B cell (primary cell): Measurements from ENCODE around the gene THSD4. TPM values are rescaled to one million over a fixed set of nuclear protein-coding genes. Genes with fewer than 3 reads are reported as not detected.

ENCODE experiments used
- ATAC-seq: fragments of 200-7000 bp; cut with Tn5 transposase; one replicate; pipeline ENCODE4 v1.10.0; 2021; ENCODE audit warnings: low read depth, mild to moderate bottlenecking, moderate number of reproducible peaks, moderate library complexity
- CTCF ChIA-PET: fragments of 350-600 bp; sonication (Branson Sonifier 250); formaldehyde crosslinking; loops from one replicate; lab custom pipeline; 2021; ENCODE audit warnings: antibody characterized with exemption, inconsistent platforms; lab: Charles Lee
- POLR2A ChIA-PET: fragments of 350-600 bp; sonication (Branson Sonifier 250); formaldehyde crosslinking; loops from one replicate; lab custom pipeline; 2021; ENCODE audit warnings: antibody characterized with exemption; lab: Charles Lee
- DNase-seq: peaks from one replicate; pipeline ENCODE4 v3.0.0; 2013
- H2AFZ ChIP-seq: 2 replicates; pipeline ENCODE4 v1.6.1; 2012; ENCODE audit warnings: mild to moderate bottlenecking, low read depth, low read length; ENCODE audit not compliant: insufficient read depth, poor library complexity, severe bottlenecking
- H3K27ac ChIP-seq, 2 donors: 1 replicate in 1 of 2; 2 replicates in 1 of 2; pipeline ENCODE4 v1.5.1; 2012 to 2013; ENCODE audit warnings: low read length in 2 of 2, mild to moderate bottlenecking in 2 of 2, moderate library complexity in 1 of 2
- H3K27me3 ChIP-seq, 4 experiments: fragments of 200-600 bp in 1 of 4; sonication (generic) in 1 of 4; replicated peaks in 1 of 4; 1 replicate in 2 of 4; 2 replicates in 2 of 4; pipeline versions ENCODE4 v1.6.1 to v1.7.0; 2013 to 2016; ENCODE audit warnings: low read length in 3 of 4, mild to moderate bottlenecking in 2 of 4, mixed read lengths in 1 of 4, moderate library complexity in 1 of 4; ENCODE audit not compliant: insufficient read depth in 4 of 4, control insufficient read depth in 3 of 4; ENCODE audit errors: control extremely low read depth in 1 of 4
- H3K36me3 ChIP-seq, 2 experiments: replicated peaks in 1 of 2; 1 replicate in 1 of 2; 2 replicates in 1 of 2; pipeline versions ENCODE4 v1.6.1 to v1.7.1; 2013; ENCODE audit warnings: low read length in 1 of 2; ENCODE audit not compliant: insufficient read depth in 2 of 2, control insufficient read depth in 1 of 2; ENCODE audit errors: control extremely low read depth in 1 of 2, extremely low read depth in 1 of 2
- H3K4me1 ChIP-seq, 2 donors: fragments of 200-600 bp in 1 of 2; sonication (generic) in 1 of 2; 1 replicate in 1 of 2; 2 replicates in 1 of 2; pipeline versions ENCODE4 v1.5.1 to v1.6.1; 2013 to 2017; ENCODE audit warnings: low read length in 2 of 2; ENCODE audit not compliant: control insufficient read depth in 2 of 2, insufficient read depth in 2 of 2
- H3K4me2 ChIP-seq: replicated peaks from 2 replicates; pipeline ENCODE3; 2012; ENCODE audit warnings: mild to moderate bottlenecking, low read depth, low read length; ENCODE audit not compliant: poor library complexity, severe bottlenecking
- H3K4me3 ChIP-seq, 5 experiments: fragments of 200-600 bp in 1 of 5; sonication (generic) in 1 of 5; 1 replicate in 3 of 5; 2 replicates in 2 of 5; pipeline versions ENCODE4 v1.5.1 to v1.7.0; 2011 to 2016; ENCODE audit warnings: low read length in 4 of 5, mild to moderate bottlenecking in 4 of 5, low read depth in 2 of 5, control low read depth in 1 of 5, moderate library complexity in 1 of 5; ENCODE audit not compliant: insufficient read depth in 1 of 5; ENCODE audit errors: control extremely low read depth in 1 of 5, extremely low read depth in 1 of 5
- H3K79me2 ChIP-seq: fragments of 200-600 bp; sonication (generic); one replicate; pipeline ENCODE4 v1.6.0; 2016; ENCODE audit warnings: low read length; ENCODE audit not compliant: control insufficient read depth, insufficient read depth
- H3K9ac ChIP-seq: fragments of 200-600 bp; sonication (generic); 2 replicates; pipeline ENCODE4 v1.6.1; 2017; ENCODE audit warnings: mild to moderate bottlenecking, low read length, moderate library complexity
- H3K9me3 ChIP-seq, 3 donors: one replicate each; pipeline versions ENCODE4 v1.6.1 to v1.7.1; 2013; ENCODE audit warnings: low read length in 2 of 3; ENCODE audit not compliant: control insufficient read depth in 2 of 3, insufficient read depth in 1 of 3; ENCODE audit errors: control extremely low read depth in 1 of 3
- H4K20me1 ChIP-seq: 2 replicates; pipeline ENCODE4 v1.6.0; 2012; ENCODE audit warnings: mild to moderate bottlenecking, low read length; ENCODE audit not compliant: insufficient read depth, control insufficient read depth, poor library complexity, severe bottlenecking
- H3K27ac Mint-ChIP-seq: one replicate; pipeline ENCODE4 v1.8.0; 2021; ENCODE audit warnings: mixed read lengths
- H3K27me3 Mint-ChIP-seq: one replicate; pipeline ENCODE4 v1.8.0; 2021; ENCODE audit warnings: mixed read lengths
- H3K4me1 Mint-ChIP-seq: one replicate; pipeline ENCODE4 v1.8.0; 2021; ENCODE audit warnings: mixed read lengths
- H3K4me3 Mint-ChIP-seq: one replicate; pipeline ENCODE4 v1.8.0; 2021; ENCODE audit warnings: mixed read lengths
- H3K9me3 Mint-ChIP-seq: one replicate; pipeline ENCODE4 v1.8.0; 2022; ENCODE audit warnings: mixed read lengths; ENCODE audit not compliant: insufficient read depth
- CTCF ChIP-seq: fragments of 200-600 bp; IDR thresholded peaks from one replicate; pipeline ENCODE4 v1.8.0; 2022; ENCODE audit warnings: antibody characterized with exemption, mild to moderate bottlenecking
- EZH2 ChIP-seq: IDR thresholded peaks from 2 replicates; pipeline ENCODE4 v1.6.1; 2012; ENCODE audit warnings: borderline replicate concordance, low read depth, mild to moderate bottlenecking, moderate library complexity, low read length; ENCODE audit not compliant: insufficient read depth, poor library complexity, severe bottlenecking
- WGBS: methylation state at CpG from one replicate; pipeline ENCODE4 v1.1.5; 2013; ENCODE audit warnings: missing lambda C conversion rate; ENCODE audit not compliant: insufficient coverage; 5-methylcytosine and 5-hydroxymethylcytosine counted together
- intact Hi-C: fragments of 100-400 bp; cut with micrococcal nuclease; formaldehyde crosslinking; loops from one replicate; pipeline ENCODE4 v1.10.0; 2022
- polyA plus RNA-seq: library from polyadenylated mRNA; depleted of rRNA; stranded (reverse); fragments of >200 nt; gene quantifications from 2 replicates; pipeline ENCODE4 v1.2.3, GENCODE V29; 2012
- total RNA-seq, 2 donors: library from RNA; stranded (reverse); fragments of 120-200 nt in 1 of 2; gene quantifications; 1 replicate in 1 of 2; 2 replicates in 1 of 2; pipeline versions ENCODE4 v1.2.3 to v1.2.4, GENCODE V29; 2013 to 2022

Gene THSD4
- total and polyA plus RNA-seq, 2 donors (not counting 1 experiment from before 2014, with no cell fraction given): not detected

GRCh38 chr15:71777216-71777943 lies 662.1 kb downstream of the THSD4 start:
- no peaks in the 10 kb centered on the region for H3K9me3 Mint-ChIP-seq
- no peak for DNase-seq
- no peaks in the 10 kb centered on the region for H3K79me2 ChIP-seq

More at GRCh38 chr15:71777216-71777943, 662.1 kb downstream of the THSD4 start:
- Mint-ChIP-seq H3K27ac (no peak overlapping the region), H3K4me3 (no peak overlapping the region), H3K4me1 (peaks cover 3% of the 10 kb centered on the region), H3K27me3 (peaks cover 8% of the 10 kb centered on the region)
- no peak overlapping the region for H3K9ac ChIP-seq
- intact Hi-C loops: no loop called here
- no peak overlapping the region for H2AFZ ChIP-seq
- ChIA-PET POLR2A (no interaction called here), CTCF (interaction anchor here (0.9 to 4.9 kb wide), 4 partner anchors 34 to 380 kb away, joined by 3 to 86 read pairs (median 10); no protein-coding TSS in a partner anchor)
- no peak overlapping the region for H3K27ac ChIP-seq
- H3K9me3 ChIP-seq: no peaks in the 10 kb centered on the region
- no peak overlapping the region for H3K4me3 ChIP-seq
- no peak overlapping the region for H3K4me2 ChIP-seq
- 85% methylated on average over 16 of the region's 16 CpGs for WGBS
- no peaks in the 10 kb centered on the region for H4K20me1 ChIP-seq
- H3K4me1 ChIP-seq: no peaks in the 10 kb centered on the region
- H3K27me3 ChIP-seq: no peaks in the 10 kb centered on the region
- no peak for TF ChIP-seq EZH2
- no peak for TF ChIP-seq CTCF
- no peaks in the 10 kb centered on the region for H3K36me3 ChIP-seq
- ATAC-seq: no peak
